Small intestine (tissue), 7 donors: ENCODE measurements around the gene ATF5. TPM values are rescaled to one million over a fixed set of nuclear protein-coding genes. Genes with fewer than 3 reads are reported as not detected.

Source experiments
- DNase-seq, 2 donors: peaks; one replicate each; pipeline versions ENCODE4 v3.0.0 to v3.0.0-alpha.2; 2013
- FAIRE-seq: peaks from 2 replicates; lab custom pipeline; 2012; peaks lifted over from hg19 to GRCh38; lab: Jason Lieb, UNC
- H3K27ac ChIP-seq, 3 donors: one replicate each; pipeline ENCODE4 v1.5.1; 2013; ENCODE audit warnings: low read length in 2 of 3, mild to moderate bottlenecking in 2 of 3, control low read depth in 1 of 3, inconsistent platforms in 1 of 3, low read depth in 1 of 3, moderate library complexity in 1 of 3
- H3K27me3 ChIP-seq, 3 donors: one replicate each; pipeline ENCODE4 v1.6.1; 2013; ENCODE audit warnings: low read length in 3 of 3, inconsistent platforms in 1 of 3; ENCODE audit not compliant: control insufficient read depth in 3 of 3, insufficient read depth in 3 of 3
- H3K36me3 ChIP-seq, 3 donors: one replicate each; pipeline ENCODE4 v1.6.1; 2013; ENCODE audit warnings: low read length in 3 of 3, inconsistent platforms in 1 of 3, low read depth in 1 of 3, mild to moderate bottlenecking in 1 of 3, moderate library complexity in 1 of 3; ENCODE audit not compliant: control insufficient read depth in 3 of 3, insufficient read depth in 2 of 3
- H3K4me1 ChIP-seq, 3 donors: one replicate each; pipeline ENCODE4 v1.6.1; 2013; ENCODE audit warnings: low read length in 2 of 3, inconsistent platforms in 1 of 3, low read depth in 1 of 3, mild to moderate bottlenecking in 1 of 3, moderate library complexity in 1 of 3; ENCODE audit not compliant: control insufficient read depth in 3 of 3, insufficient read depth in 2 of 3
- H3K4me3 ChIP-seq, 3 donors: one replicate each; pipeline ENCODE4 v1.5.1; 2013; ENCODE audit warnings: low read length in 3 of 3, control low read depth in 1 of 3, inconsistent platforms in 1 of 3, low read depth in 1 of 3, mild to moderate bottlenecking in 1 of 3, moderate library complexity in 1 of 3
- H3K9me3 ChIP-seq, 2 donors: one replicate each; pipeline ENCODE4 v1.6.1; 2013; ENCODE audit warnings: low read depth in 1 of 2, low read length in 1 of 2; ENCODE audit not compliant: control insufficient read depth in 2 of 2, insufficient read depth in 1 of 2
- WGBS, 3 donors: extraction: QIAGEN DNeasy Blood & Tissue Kit; methylation state at CpG; one replicate each; pipeline ENCODE4 v1.1.7; 2013; 5-methylcytosine and 5-hydroxymethylcytosine counted together
- polyA plus RNA-seq, 4 donors: library from polyadenylated mRNA; stranded (reverse) in 3 of 4; unstranded in 1 of 4; fragments of 200-250 nt in 3 of 4; fragments of 120-200 nt in 1 of 4; gene quantifications; one replicate each; pipeline versions ENCODE4 v1.2.1 to v1.2.3, GENCODE V29; 2013
- donor health status: healthy with polysubstance abuse.
- donor health status: control.
- donor health status: control.
- donor health status: Bipolar disorder and iron deficiency.
- donor health status: healthy.

Gene ATF5
- polyA plus RNA-seq, 4 donors: 40.2 to 51.7 (median 46.6) TPM

GRCh38 chr19:49975051-49975450 lies 46.0 kb downstream of the ATF5 start:
- WGBS, 3 donors: 73 to 87% (median 73%) methylated on average over 7 of the region's 7 CpGs
- no peak for FAIRE-seq

DNA sequence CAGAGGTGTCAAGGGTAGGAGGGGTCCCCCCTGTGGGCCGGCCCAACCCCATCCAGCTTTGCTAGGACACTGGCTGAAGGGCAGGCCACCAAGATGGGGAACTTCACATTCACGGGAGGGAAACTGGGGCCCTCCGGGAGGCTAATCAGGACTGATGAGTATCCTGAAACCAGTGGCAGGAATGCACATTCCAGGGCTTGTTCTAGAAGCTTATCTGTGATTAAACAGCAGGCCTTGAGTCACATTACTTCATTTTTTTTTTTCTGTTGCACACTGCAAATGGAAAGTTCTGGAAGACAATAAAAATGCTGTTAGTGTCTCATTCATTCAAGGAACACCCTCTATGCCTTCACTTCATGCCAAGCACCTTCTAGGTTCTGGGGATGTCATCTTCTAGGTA lies 47.5 kb downstream of the ATF5 start:
- DNase-seq (no peak), FAIRE-seq (no peak)
- H3K4me3 ChIP-seq: no peak overlapping the region
- no peaks in the 10 kb centered on the region for H3K27me3 ChIP-seq
- peaks cover 0 to 29% (median 0%) of the 10 kb centered on the region in 3 donors for H3K4me1 ChIP-seq
- peaks cover 5 to 64% (median 9%) of the 10 kb centered on the region in 3 donors for H3K36me3 ChIP-seq
- WGBS, 3 donors: 80 to 84% (median 83%) methylated on average over 3 of the region's 3 CpGs
- peak overlapping the region in 1 of 3 donors; percentile 38 for H3K27ac ChIP-seq
- no peaks in the 10 kb centered on the region for H3K9me3 ChIP-seq

More at GRCh38 chr19:49975051-49975450, 46.0 kb downstream of the ATF5 start:
- Histone ChIP-seq H3K27me3 (no peaks in the 10 kb centered on the region), H3K36me3 (peaks cover 5 to 55% (median 9%) of the 10 kb centered on the region in 3 donors), H3K4me3 (no peak overlapping the region), H3K4me1 (peaks cover 0 to 22% (median 0%) of the 10 kb centered on the region in 3 donors), H3K27ac (no peak overlapping the region), H3K9me3 (no peaks in the 10 kb centered on the region)
- DNase-seq: no peak

GRCh38 chr19:49977076-49977475 lies 48.1 kb downstream of the ATF5 start:
- peak overlapping the region in 1 of 3 donors; percentile 38 for H3K27ac ChIP-seq

GRCh38 chr19:49977881-49978280 lies 48.9 kb downstream of the ATF5 start:
- Histone ChIP-seq H3K4me3 (no peak overlapping the region), H3K27me3 (no peaks in the 10 kb centered on the region), H3K36me3 (peaks cover 5 to 63% (median 9%) of the 10 kb centered on the region in 3 donors), H3K27ac (no peak overlapping the region), H3K9me3 (no peaks in the 10 kb centered on the region), H3K4me1 (peaks cover 0 to 38% (median 0%) of the 10 kb centered on the region in 3 donors)
- DNase-seq (no peak), FAIRE-seq (no peak)
- WGBS, 3 donors: 86 to 94% (median 92%) methylated on average over 18 of the region's 18 CpGs

More at GRCh38 chr19:49977076-49977475, 48.1 kb downstream of the ATF5 start:
- WGBS, 3 donors: 57 to 80% (median 73%) methylated on average over 13 of the region's 13 CpGs
- Histone ChIP-seq H3K4me1 (peaks cover 0 to 32% (median 0%) of the 10 kb centered on the region in 3 donors), H3K27me3 (no peaks in the 10 kb centered on the region), H3K36me3 (peaks cover 5 to 68% (median 9%) of the 10 kb centered on the region in 3 donors), H3K9me3 (no peaks in the 10 kb centered on the region), H3K4me3 (no peak overlapping the region)
- no peak for FAIRE-seq
- peak in 1 of 2 donors; percentile 54 for DNase-seq

DNA sequence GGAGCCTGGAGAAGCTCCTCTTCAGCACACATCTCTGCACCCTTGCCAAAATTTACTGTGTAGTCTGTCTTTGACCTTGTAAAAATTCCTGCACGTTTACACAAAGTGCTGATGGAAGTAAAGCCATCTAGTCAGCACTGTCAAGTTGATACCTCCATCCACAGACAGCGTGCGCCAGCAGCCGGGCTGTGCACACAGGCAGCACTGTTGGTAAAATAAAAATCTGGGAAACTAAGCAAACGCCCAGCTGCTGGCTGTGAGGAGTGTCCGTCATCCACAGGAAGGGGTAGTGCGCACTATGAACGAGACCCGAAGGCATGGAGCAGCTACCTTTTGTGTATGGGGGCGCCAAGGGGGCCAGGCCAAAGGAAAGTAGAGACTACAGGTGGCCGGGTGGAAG lies 49.3 kb downstream of the ATF5 start:
- no peak overlapping the region for H3K27ac ChIP-seq
- 89 to 93% (median 90%) methylated on average over 11 of the region's 11 CpGs for WGBS, 3 donors
- no peak overlapping the region for H3K4me3 ChIP-seq
- FAIRE-seq: no peak
- no peaks in the 10 kb centered on the region for H3K9me3 ChIP-seq
- peaks cover 0 to 42% (median 0%) of the 10 kb centered on the region in 3 donors for H3K4me1 ChIP-seq
- no peak for DNase-seq
- no peaks in the 10 kb centered on the region for H3K27me3 ChIP-seq
- peaks cover 5 to 62% (median 9%) of the 10 kb centered on the region in 3 donors for H3K36me3 ChIP-seq

- peak in 1 of 2 donors; percentile 89 for DNase-seq
- Histone ChIP-seq H3K4me3 (no peak overlapping the region), H3K27ac (peak overlapping the region in 1 of 3 donors; percentile 89), H3K36me3 (peaks cover 9 to 73% (median 12%) of the 10 kb centered on the region in 3 donors), H3K27me3 (no peaks in the 10 kb centered on the region), H3K9me3 (no peaks in the 10 kb centered on the region), H3K4me1 (peaks cover 0 to 37% (median 0%) of the 10 kb centered on the region in 3 donors)
- 75 to 83% (median 78%) methylated on average over 21 of the region's 21 CpGs for WGBS, 3 donors
- FAIRE-seq: no peak
Measured at GRCh38 chr19:49981603-49982593, 52.9 kb downstream of the ATF5 start.

Other genes with a start within 250 kb of the ATF5 start
- 1 to 10 TPM in 1 of 4 donors, under 1 TPM in 2, not detected in 1; 0.27 to 2.7 (median 0.84) TPM for gene ADM5, start 239.6 kb upstream of the ATF5 start, polyA plus RNA-seq
- 1 to 10 TPM in 2 of 4 donors, not detected in 2; 1.9 to 4.5 TPM for gene CPT1C, start 238.1 kb upstream of the ATF5 start, polyA plus RNA-seq
- under 1 TPM in 3 of 4 donors, not detected in 1; 0.07 to 0.54 (median 0.28) TPM for gene TSKS, start 165.9 kb upstream of the ATF5 start, polyA plus RNA-seq
- gene AP2A1, start 162.2 kb upstream of the ATF5 start, polyA plus RNA-seq: 10 to 100 TPM; 34.7 to 58.8 (median 53.6) TPM
- gene FUZ, start 115.9 kb upstream of the ATF5 start, polyA plus RNA-seq: 10 to 100 TPM in 2 of 4 donors, 1 to 10 TPM in 2; 4.1 to 21.0 (median 10.0) TPM
- gene MED25, start 110.9 kb upstream of the ATF5 start, polyA plus RNA-seq: 10 to 100 TPM; 26.7 to 58.7 (median 41.2) TPM
- 100 to 1,000 TPM in 2 of 4 donors, 10 to 100 TPM in 2; 71.4 to 137 (median 88.0) TPM for gene PTOV1, start 78.0 kb upstream of the ATF5 start, polyA plus RNA-seq
- gene PNKP, start 61.6 kb upstream of the ATF5 start, polyA plus RNA-seq: 10 to 100 TPM; 45.9 to 57.0 (median 49.7) TPM
- 10 to 100 TPM; 30.6 to 54.9 (median 37.5) TPM for gene AKT1S1, start 51.9 kb upstream of the ATF5 start, polyA plus RNA-seq
- gene TBC1D17, start 51.5 kb upstream of the ATF5 start, polyA plus RNA-seq: 10 to 100 TPM; 23.6 to 52.6 (median 36.4) TPM
- gene IL4I1, start 32.3 kb upstream of the ATF5 start, polyA plus RNA-seq: 1 to 10 TPM in 3 of 4 donors, not detected in 1; 1.0 to 3.8 (median 1.3) TPM
- gene NUP62, start 299 bp downstream of the ATF5 start, polyA plus RNA-seq: 10 to 100 TPM; 20.5 to 44.0 (median 27.9) TPM
- 10 to 100 TPM in 1 of 4 donors, 1 to 10 TPM in 1, under 1 TPM in 2; 0.45 to 37.2 (median 0.80) TPM for gene SIGLEC11, start 32.0 kb downstream of the ATF5 start, polyA plus RNA-seq
- gene VRK3, start 96.2 kb downstream of the ATF5 start, polyA plus RNA-seq: 10 to 100 TPM; 39.8 to 63.3 (median 48.9) TPM
- gene ZNF473, start 96.8 kb downstream of the ATF5 start, polyA plus RNA-seq: 1 to 10 TPM; 1.6 to 7.2 (median 2.3) TPM
- gene IZUMO2, start 234.1 kb downstream of the ATF5 start, polyA plus RNA-seq: under 1 TPM in 1 of 4 donors, not detected in 3; 0.09 TPM